Ishikawa (cell line): Measurements from ENCODE around the gene OTUD5.

Experiments
- CEBPB ChIP-seq: IDR thresholded peaks from 2 replicates; pipeline ENCODE4 v1.6.1; 2012
- CREB1 ChIP-seq: IDR thresholded peaks from 2 replicates; pipeline ENCODE4 v1.6.1; 2012; ENCODE audit warnings: low read depth
- EGR1 ChIP-seq: IDR thresholded peaks from 2 replicates; pipeline ENCODE4 v1.6.1; 2012
- EP300 ChIP-seq: IDR thresholded peaks from 2 replicates; pipeline ENCODE4 v1.6.1; 2012; ENCODE audit warnings: borderline replicate concordance
- FOXM1 ChIP-seq: IDR thresholded peaks from 2 replicates; pipeline ENCODE4 v1.6.1; 2012; ENCODE audit warnings: low read depth, borderline replicate concordance
- MAX ChIP-seq: IDR thresholded peaks from 2 replicates; pipeline ENCODE4 v1.6.1; 2012
- NFIC ChIP-seq: IDR thresholded peaks from 2 replicates; pipeline ENCODE4 v1.6.1; 2012
- RAD21 ChIP-seq: IDR thresholded peaks from 2 replicates; pipeline ENCODE4 v1.6.1; 2012; ENCODE audit warnings: low read depth
- REST ChIP-seq: IDR thresholded peaks from 2 replicates; pipeline ENCODE4 v1.6.1; 2012; ENCODE audit warnings: low read depth, mild to moderate bottlenecking
- TAF1 ChIP-seq: IDR thresholded peaks from 2 replicates; pipeline ENCODE4 v1.6.1; 2012; ENCODE audit warnings: low read depth, mild to moderate bottlenecking
- TCF12 ChIP-seq: IDR thresholded peaks from 2 replicates; pipeline ENCODE4 v1.6.1; 2012; ENCODE audit warnings: low read depth
- TEAD4 ChIP-seq: IDR thresholded peaks from 2 replicates; pipeline ENCODE4 v1.6.1; 2012
- USF1 ChIP-seq: IDR thresholded peaks from 2 replicates; pipeline ENCODE4 v1.6.1; 2012
- YY1 ChIP-seq: IDR thresholded peaks from 2 replicates; pipeline ENCODE4 v1.6.1; 2012; ENCODE audit warnings: low read depth
- ZBTB7A ChIP-seq: IDR thresholded peaks from 2 replicates; pipeline ENCODE4 v1.6.1; 2012; ENCODE audit warnings: low read depth

OTUD5 gene

GRCh38 chrX:48908600-48908999 lies 48.8 kb downstream of the OTUD5 start:
- TF ChIP-seq TAF1 (no peak), NFIC (no peak), CEBPB (no peak), RAD21 (no peak), ZBTB7A (no peak), CREB1 (no peak), REST (no peak), TEAD4 (no peak), TCF12 (no peak), EP300 (no peak), FOXM1 (no peak), EGR1 (no peak), MAX (no peak)

GRCh38 chrX:48905090-48905790 lies 52.2 kb downstream of the OTUD5 start:
- no peak for TF ChIP-seq ZBTB7A
- no peak for TF ChIP-seq REST
- TF ChIP-seq NFIC: no peak
- no peak for TF ChIP-seq CEBPB
- no peak for TF ChIP-seq FOXM1

- TF ChIP-seq YY1 (no peak), MAX (no peak), REST (no peak), TCF12 (no peak), NFIC (no peak), USF1 (no peak), TAF1 (no peak)
Measured at GRCh38 chrX:48904626-48905025, 52.8 kb downstream of the OTUD5 start.

- no peak for TF ChIP-seq CREB1
Measured at GRCh38 chrX:48904180-48904579, 53.2 kb downstream of the OTUD5 start.

GRCh38 chrX:48903290-48903689 lies 54.1 kb downstream of the OTUD5 start:
- no peak for TF ChIP-seq TCF12
- no peak for TF ChIP-seq RAD21
- no peak for TF ChIP-seq NFIC
- TF ChIP-seq CREB1: no peak
- TF ChIP-seq TEAD4: no peak
- no peak for TF ChIP-seq CEBPB
- TF ChIP-seq YY1: no peak
- no peak for TF ChIP-seq EGR1
- no peak for TF ChIP-seq ZBTB7A
- no peak for TF ChIP-seq USF1
